NCI-H82 (cell line): ENCODE measurements around the gene BAZ1B.
"Not testable (repeated sequence)": the region's sequence is repeated elsewhere in the genome, so short reads cannot be mapped to it uniquely, and the experiment has no call there.

Experiments
- DNase-seq: peaks from one replicate; lab custom pipeline; 2025; lab: John Stamatoyannopoulos, UW

BAZ1B gene

DNA sequence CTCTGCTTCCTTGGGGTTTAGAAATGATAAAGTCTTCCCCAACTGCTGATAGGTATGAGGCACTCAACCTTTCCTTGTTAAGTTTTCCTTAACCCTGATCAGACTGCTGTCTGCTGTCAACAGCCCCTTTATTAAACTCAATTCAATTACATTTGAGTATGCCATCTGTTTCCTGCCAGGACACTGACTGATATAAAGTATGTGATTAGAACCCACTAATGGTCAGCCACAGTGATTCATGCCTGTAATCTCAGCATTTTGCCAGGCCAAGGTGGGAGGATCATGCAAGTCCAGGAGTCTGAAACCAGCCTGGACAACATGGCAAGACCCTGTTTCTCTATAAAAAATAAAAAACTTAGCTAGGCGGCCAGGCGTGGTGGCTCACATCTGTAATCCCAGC, 18.1 kb downstream of the BAZ1B start:
- peak; percentile 61 for DNase-seq

DNA sequence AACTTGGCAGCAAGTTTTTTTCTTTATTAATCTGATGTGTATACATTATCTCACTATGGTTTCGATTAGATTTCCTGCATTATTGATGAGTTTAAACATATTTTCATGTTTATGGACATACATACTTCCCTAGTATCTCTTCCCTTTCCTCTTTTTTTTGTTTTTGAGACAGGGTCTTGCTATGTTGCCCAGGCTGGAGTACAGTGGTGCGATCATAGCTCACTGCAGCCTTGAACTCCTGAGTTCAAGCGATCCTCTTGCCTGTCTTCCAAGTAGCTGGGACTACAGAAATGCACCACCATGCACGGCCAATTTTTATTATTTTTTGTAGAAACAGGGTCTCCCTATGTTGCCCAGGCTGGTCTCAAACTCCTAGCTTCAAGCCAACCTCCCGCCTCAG, 18.9 kb downstream of the BAZ1B start:
- DNase-seq = no peak

DNA sequence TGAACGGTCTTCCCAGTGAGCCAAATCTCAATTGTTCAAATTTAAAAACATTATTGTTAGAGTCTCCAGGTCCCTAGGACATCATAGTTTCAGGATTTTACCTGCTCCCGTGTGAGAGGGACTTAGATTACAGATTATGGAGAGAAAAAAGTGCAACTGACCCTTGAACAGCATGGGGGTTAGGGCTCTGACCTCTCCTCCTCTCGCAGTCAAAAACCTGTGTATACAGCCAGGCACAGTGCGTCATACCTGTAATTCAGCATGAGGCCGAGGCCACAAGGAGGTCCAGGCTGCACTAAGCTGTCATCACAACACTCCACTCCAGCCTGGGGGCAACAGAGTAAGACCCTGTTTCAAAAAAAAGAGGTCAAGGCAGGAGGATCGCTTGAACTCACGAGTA, 25.5 kb downstream of the BAZ1B start:
- no peak for DNase-seq

DNA sequence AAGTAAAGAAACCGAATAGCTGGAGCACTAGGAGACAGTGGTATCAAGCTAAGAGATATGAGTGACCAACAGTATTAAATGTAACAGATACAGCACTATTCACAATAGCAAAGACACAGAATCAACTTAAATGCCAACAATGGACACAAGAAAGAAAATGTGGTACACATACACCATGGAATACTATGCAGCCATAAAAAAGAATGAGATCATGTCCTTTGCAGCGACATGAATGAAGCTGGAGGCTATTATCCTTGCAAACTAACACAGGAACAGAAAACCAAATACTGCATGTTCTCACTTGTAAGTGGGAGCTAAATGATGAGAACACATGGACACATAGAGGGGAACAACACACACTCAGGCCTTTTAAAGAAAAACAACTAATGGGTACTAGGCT, 26.6 kb downstream of the BAZ1B start:
- DNase-seq = not testable (repeated sequence)

DNA sequence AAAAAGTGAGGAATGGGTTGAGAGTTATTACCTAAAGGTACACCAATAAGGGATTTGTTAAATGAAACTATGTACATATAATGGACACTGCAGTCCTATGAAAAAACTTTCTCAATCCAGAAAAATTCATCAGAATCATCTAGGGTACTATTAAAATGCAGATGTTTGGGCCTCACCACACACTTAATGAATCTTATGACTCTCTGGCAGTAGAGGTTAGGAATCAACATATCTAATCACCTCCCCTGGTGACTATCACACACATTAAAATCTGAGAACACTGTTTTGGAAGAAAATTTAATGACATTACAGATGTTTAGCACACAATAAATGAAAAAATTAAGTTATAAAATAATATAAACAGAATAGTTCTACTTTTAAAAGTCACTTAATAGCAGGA, 32.1 kb downstream of the BAZ1B start:
- DNase-seq = no peak

DNA sequence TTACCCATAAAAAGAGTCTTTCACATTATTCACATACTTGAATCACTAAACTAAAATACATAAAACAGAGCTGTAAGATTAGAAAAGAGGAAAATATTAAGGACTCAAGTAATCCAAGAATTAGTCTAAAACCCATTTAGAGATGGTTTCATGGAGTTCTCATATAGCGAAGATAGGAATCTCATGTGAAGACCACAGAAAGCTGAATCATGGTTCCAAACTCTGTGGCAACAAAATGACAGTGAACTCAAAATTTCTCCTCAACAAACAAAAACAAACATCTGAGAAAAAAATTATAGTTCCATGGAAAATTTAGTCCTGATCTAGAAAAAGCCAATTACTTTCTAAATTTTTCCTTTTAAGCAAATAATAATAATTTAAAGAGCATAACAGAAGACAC, 34.6 kb downstream of the BAZ1B start:
- no peak for DNase-seq

DNA sequence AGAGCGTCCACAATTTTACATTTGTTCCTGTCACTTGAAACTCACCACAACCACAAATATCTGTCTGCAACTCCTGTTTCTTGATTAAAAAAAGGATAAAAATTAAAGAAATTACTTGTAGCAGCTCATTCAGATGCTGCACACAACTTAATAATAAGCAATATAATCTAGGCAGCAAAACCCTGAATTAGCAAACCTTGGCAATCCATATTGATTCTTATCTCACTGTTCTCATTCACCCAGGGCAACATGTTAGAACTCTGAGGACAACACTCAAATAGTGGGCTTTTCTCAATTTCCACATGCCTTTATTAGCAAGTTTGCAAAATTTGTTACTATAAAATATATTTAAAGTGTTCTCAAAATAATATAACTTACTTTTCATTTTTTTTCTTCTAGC, 38.9 kb downstream of the BAZ1B start:
- no peak for DNase-seq

DNA sequence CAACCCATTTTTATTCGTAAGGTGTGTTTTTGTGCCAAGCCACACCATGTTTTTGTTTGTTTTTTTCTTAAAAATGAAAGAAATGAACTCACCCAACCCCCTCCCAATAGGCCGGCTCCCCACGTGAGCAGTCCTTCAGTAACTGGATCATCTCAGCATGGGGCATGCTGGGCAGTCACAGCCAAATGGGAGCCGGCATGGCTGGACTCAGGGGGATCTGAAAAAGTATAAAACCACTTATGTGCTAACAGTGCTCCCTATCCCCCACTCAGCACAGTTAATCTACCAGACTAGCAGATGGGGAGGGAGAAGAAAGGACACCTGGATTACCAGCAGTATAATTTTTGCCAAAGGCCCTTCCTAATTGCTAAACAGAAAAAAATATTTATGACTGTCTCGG, 39.3 kb downstream of the BAZ1B start:
- DNase-seq = peak; percentile 94

DNA sequence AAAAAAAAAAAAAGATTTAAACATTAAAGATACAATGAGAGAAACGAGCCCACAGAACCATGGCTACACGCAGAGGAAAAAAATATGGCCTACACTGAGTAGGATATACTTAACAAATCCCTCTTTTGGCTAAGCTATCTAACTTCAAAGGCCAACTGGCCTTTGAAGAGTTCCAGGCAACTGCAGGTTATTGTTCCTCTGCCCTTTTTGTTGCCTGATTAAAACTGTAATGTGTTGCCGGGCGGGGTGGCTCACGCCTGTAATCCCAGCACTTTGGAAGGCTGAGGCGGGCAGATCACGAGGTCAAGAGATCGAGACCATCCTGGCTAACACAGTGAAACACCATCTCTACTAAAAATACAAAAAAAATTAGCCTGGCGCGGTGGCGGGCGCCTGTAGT, 40.6 kb downstream of the BAZ1B start:
- DNase-seq = not testable (repeated sequence)

DNA sequence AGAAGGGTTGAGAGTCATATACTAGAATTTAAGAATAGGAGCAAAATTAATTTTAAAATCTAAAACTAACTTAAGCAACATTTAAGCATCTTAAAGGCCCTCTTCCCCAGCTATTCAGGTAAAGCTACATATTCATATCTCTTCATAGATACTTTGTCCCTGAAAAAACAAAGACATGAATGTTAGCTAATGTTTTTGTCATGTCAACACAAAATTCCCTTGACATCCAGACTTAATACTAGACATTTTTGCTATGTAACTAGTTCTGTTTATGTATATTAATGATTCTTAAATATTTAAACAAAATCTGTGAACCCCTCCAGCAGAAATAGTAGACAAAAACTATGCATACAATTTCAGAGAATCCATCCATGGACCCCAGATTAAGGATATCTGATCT, 43.5 kb downstream of the BAZ1B start:
- DNase-seq = no peak

DNA sequence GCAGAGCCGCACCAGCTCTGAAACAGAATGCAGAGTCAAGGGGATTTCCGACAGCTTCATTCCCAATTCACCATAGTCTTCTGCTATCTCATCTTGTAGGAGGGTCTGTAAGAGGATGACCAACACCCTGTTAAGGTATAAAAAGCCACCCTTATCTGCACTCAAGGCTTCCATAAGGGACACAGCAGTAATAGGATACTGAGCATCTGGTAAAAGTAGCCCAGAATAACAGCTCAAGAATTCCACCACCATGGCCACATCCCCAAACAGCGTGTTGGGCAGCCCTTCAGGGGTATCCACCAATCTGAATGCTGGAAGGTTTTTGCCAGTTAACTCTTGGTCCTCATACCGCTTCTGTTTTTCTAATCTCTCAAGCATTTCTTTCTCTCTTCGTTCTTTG, 44.7 kb downstream of the BAZ1B start:
- no peak for DNase-seq

DNA sequence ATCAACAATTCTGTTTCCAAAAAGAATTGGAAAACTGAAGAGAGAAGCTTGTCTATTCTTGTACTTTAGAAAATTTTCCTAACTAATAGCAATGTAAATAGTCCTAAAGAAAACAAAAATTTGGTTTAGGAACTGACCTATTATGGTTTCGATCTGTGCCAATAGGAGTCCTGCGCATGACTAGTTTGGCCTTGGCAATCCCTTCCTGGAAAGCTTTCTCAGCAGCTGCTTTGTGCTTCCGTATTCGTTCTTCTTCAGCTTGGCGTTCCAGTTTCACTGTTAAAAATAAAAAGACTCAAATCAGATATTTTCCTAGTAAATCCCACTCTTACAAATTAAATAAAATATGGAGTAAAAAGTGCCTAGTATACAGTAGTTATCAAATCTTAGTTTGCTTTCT, 51.9 kb downstream of the BAZ1B start:
- DNase-seq = no peak

DNA sequence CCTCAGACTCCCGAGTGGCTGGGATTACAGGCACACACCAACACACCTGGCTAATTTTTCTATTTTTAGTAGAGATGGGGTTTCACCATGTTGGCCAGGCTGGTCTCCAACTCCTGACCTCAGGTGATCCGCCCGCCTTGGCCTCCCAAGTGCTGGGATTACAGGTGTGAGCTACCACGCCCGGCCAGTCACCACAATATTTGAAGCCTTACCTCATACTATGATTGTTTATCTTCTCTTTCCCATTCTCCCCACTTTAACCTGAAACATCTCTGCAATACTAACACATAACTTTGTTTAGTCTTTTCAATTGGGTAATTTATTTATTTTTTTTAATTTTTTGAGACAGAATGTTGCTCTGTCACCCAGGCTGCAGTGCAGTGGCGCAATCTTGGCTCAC, 55.0 kb downstream of the BAZ1B start:
- not testable (repeated sequence) for DNase-seq

DNA sequence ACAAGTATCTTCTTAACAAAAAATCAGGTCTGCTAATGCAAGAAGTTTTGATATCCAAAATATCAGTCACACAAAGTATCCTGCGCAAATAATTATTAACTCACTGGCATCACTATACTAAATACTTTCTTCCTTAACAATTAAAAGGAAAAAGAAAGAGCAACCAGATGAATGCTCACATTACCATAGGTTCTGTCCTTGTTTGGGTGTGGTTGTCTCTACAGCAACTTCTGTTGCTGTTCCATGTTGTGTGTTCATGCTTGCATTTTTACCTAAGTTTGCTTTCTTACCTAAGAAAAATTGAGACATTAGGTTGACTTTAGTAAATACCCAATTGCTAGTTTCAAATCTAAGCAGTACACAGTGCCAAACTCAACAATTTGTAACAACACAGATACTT, 56.0 kb downstream of the BAZ1B start:
- no peak for DNase-seq

DNA sequence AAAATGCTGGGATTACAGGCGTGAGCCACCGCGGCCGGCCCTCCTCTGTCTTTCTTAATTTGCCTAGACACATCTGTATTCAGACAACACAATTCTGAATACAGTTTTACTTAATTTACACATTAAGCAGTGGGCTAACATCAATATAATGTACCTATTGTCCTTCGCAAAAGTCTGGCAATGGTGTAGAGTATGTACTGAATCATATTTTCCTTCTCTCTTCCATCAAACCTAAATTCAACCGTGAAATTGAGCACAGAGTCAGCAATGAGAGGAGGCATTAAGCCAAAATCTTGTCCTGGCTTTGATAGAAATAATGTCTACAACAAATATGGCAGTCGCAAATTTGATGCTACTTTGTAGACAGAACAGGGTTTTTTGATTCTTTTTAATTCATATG, 58.1 kb downstream of the BAZ1B start:
- no peak for DNase-seq

DNA sequence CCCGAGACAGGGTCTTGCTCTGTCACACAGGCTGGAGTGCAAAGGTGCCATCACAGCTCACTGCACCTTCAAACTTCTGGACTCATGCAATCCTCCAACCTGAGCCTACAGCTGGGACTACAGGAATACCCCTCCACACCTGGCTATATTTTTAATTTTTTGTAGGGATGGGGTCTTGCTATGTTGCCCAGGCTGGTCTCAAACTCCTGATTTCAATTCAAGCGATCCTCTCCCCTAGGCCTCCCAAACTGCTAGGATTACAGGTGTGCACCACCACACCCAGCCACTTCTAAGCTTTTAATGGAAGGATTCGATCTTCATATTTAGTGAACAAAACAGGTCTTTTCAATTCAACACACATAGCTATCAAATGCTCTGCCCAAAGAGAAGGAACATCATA, 58.8 kb downstream of the BAZ1B start:
- DNase-seq = no peak

DNA sequence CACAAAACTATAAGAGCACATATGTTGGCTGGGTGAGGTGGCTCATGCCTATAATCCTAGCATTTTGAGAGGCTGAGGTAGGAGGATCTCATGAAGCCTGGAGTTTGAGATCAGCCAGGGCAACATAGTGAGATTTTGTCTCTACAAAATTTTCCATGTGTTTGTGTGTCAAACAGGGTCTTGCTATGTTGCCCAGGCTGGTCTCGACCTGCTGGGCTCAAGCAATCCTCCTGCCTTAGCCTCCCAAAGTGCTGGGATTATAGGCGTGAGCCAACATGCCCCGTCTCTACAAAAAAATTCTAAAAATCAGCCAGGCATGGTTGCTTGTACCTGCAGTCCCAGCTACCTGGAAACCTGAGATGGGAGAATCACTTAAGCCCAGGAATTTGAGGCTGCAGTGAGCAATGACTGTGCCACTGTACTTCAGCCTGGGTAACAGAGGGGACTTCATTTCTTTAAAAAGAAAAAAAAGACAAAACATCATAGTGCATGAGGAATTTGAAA, 60.3 kb downstream of the BAZ1B start:
- DNase-seq = no peak

DNA sequence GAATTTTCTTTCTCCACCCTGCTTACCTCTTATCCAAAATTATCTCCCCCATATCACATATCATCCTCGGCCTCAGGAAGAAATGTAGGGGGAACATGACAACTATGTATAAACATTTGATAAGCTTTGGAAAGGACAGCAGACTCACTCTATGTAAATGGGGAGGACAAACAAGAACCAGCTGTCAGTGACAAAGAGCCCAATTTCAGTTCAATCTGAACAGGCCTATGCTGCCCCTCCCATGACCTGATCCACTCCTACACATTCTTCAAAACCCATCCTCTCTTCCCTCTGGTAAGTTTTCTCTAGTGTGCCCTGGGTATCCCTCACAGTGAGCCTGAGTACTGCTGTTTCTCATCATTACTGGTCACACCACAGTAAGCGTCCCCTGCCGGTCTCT, 67.7 kb downstream of the BAZ1B start:
- no peak for DNase-seq

DNA sequence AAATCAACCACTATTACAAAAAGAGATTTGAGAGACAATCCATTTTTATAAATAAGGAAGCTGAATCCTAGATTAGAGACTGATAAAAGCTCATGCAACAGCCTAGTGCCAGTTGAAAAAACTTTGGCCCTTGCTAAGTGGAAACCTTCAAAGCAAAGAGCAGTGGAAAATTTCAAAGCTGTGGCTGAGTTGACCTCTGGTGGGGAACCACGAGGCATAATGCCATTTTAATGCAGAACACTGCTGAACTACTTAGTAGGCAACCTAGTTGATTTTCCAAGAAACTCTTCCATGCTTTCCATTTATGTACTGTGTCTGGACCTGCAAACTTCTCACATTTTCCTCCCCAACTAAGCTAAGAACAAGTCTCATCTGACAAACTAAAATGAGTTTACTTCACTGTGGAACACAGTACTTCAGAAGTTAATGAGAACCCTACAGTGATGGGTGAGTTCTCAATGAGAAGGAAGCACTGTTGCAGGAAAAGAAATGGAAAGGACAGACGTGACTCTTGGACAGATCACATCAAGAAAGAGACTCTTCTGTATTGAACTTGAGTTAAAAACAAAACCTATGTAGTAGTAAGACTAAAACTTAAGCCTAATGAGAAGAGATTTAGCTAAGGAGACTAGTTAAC, 69.0 kb downstream of the BAZ1B start:
- no peak for DNase-seq

DNA sequence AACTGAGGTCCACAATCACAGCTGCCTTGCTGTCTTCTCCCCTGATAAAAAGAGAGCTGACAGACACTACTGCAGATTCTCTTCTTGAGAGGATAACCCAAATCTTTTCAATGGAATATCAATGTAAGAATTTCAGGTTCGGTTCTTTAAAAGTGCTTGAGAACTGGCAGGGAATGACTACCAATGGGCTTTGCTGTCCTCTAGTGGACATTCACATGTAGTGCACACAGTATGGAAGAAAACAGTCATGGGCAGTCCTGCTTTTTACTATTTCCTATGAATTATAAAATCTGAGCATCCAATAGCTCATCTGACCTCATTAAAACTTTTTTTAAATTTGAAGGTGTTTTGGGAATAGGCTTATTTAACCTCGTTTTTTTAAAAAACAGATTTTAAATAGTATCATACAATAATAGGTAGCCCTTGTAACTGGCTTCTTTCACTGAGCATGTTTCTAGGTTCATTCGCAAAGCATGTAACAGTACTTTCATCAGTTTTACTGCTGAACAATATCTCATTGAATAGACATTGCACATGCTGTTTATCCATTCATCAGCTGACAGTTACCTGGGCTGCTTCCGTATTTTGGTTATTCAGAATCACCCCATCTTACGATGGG, 70.2 kb downstream of the BAZ1B start:
- DNase-seq = peak; percentile 58

DNA sequence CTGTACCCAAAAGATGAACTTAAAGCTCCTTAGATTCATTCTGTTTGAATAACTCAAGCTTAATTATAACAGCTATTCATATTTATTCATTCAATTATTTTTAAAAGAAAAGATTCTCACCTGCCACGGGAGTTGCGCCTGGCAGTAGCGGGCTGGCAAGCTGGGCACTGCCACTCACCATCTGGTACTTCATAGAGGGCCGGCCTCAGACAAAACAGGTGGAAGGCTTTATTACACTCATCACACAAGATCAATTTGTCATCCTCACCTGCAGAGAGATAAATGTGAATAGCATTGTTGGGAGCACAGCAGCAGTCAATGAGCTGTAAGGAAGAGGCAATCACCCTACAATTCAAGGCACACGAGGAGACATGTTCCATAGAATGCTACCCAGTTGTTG, 72.7 kb downstream of the BAZ1B start:
- DNase-seq = no peak

DNA sequence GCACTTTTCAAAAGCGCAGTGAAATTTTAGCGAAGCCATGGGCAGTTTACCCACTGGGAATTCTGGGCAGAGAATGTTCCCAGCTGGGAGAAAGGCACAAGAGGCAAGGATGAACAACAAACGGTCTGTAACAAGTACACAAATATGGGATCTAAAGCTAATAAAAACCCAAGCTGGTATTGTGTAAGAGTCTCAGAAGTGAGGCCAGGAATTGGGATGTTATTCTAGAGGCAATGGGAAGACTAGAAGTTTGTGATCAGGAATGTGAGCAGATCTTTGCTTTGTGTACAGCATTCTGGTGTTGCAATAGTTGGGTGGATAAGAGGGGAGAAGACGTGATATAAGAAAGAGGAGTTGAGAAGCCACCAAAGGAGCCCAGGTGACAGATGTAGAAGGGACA, 73.5 kb downstream of the BAZ1B start:
- DNase-seq = no peak

DNA sequence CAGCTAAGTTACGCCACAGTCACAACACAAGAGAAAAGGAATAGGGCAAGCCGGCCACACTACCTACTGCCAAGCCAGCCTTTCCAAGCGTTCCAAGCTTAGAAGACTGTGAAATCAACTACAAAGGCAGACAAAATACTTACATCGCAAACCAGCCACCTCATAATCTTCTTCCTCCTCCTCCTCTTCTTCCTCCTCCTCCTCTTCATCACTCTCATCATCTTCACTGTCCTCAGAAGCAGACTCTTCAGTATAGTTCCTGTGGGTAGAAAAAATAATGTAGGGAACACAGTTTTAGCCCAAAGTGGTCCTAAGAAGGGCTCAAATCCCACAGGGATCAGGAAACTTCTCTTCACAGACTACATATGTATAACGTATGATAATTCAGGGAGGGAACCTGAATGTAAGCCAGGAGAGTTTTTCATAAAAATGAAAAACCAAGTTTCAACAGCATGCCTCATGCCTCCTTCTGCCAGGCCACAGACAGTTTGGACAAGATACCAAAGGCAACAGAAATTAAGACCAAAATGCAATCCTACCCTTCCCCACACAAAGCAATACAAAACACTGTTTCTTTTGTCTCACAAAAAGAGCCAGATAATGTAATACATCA, 74.9 kb downstream of the BAZ1B start:
- DNase-seq = no peak

DNA sequence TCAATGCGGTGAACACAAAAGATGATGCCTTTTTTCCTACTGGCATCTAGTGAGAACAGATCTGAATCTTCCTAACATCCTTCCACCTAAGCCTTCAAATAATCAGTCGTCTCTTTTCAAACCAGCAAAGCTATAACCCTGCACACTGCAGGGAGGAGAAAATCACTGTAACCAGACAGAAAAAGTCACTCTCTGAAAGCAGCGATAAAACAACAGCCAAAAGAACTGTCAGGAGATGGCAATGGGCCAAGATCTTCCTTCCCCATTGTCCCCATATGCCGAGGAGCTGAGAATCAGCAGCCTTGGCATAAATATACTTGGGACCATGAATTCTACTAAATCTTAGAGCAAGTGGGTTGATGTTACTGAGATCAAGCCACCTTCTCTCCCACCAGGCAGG, 75.4 kb downstream of the BAZ1B start:
- DNase-seq = no peak
